Measurements from ENCODE around the gene SOX14.

GRCh38 chr3:137815251-137815650, 51.1 kb downstream of the SOX14 start:
- TF ChIP-seq POLR2A (IDR thresholded peaks at IDR 0.05) (no peak), CTCF (IDR thresholded peaks at IDR 0.05) (no peak)
